ENCODE measurements around the gene RASAL3.

DNA sequence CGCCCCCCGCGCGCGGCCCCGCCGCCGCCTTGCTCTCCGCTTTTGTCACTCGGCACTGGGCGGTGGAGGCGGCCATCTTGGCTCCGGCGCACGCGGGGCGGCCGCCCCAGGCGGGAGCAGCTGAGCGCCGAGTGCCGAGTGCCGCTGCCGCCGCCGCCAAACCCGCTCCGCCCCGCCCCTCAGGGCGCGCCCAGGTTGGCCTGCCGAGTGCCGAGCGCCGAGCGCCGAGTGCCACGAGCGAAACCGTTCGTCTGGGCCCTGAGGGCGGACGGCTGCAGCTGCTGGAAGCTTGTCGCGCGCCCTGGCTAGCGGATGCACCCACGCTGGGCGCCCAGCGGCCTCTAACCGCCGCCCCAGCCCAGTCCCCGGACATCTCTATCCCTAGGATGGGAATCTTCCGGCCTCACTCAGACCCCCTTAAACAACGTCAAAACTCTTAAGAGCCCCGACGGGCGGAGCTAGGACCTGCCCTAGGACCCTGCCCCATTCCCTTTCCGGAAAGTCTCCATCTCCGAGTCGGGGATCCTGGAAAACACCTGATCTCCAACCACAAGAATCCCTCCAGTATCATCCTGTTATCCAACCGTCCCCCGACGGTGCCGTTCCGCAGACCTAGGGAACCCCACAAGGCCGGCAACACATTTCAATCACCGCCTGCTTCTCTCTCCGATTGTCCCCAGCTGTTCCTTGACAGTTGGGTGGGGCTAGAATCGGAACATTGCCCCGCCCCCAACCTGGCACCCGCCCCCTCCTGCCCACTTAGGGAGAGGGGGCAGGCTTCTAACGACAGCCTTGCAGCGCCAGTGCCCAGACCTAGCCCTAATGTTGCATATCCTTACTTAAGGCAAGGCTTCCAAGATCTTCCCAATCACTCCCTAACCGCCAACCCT is 31.5 kb downstream of the RASAL3 start:
- TF ChIP-seq KDM1A (IDR thresholded peaks at IDR 0.05; ENCODE audit: borderline replicate concordance, low read length) (no peak), EP300 (IDR thresholded peaks at IDR 0.05; ENCODE audit: borderline replicate concordance in 1 of 2, low read depth in 2 of 2, low read length in 2 of 2) (peak in 1 of 2 experiments; percentile 90; a peak in 2 of 3 replicates), TAF7 (optimal IDR thresholded peaks at IDR 0.05; ENCODE audit: borderline replicate concordance, low read depth, low read length) (peak; percentile 59), TCF12 (IDR thresholded peaks at IDR 0.05; ENCODE audit: low read depth, low read length) (0 out of 2 replicates have a peak, but pooled peaks have one; percentile 14), POLR2AphosphoS5 (IDR thresholded peaks at IDR 0.05; ENCODE audit: low read depth, low read length) (peak; percentile 12; the same call in 1 of the 2 replicates), SIN3A (conservative IDR thresholded peaks at IDR 0.05 in 1 of 2, IDR thresholded peaks at IDR 0.05 in 1 of 2; ENCODE audit: low read depth in 1 of 2, low read length in 2 of 2) (peak; percentile 83 to 95; a peak in 3 of 4 replicates)
- TF ChIP-seq, protein P1, sequence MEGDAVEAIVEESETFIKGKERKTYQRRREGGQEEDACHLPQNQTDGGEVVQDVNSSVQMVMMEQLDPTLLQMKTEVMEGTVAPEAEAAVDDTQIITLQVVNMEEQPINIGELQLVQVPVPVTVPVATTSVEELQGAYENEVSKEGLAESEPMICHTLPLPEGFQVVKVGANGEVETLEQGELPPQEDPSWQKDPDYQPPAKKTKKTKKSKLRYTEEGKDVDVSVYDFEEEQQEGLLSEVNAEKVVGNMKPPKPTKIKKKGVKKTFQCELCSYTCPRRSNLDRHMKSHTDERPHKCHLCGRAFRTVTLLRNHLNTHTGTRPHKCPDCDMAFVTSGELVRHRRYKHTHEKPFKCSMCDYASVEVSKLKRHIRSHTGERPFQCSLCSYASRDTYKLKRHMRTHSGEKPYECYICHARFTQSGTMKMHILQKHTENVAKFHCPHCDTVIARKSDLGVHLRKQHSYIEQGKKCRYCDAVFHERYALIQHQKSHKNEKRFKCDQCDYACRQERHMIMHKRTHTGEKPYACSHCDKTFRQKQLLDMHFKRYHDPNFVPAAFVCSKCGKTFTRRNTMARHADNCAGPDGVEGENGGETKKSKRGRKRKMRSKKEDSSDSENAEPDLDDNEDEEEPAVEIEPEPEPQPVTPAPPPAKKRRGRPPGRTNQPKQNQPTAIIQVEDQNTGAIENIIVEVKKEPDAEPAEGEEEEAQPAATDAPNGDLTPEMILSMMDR (IDR thresholded peaks at IDR 0.05; ENCODE audit: control extremely low read depth in 1 of 3, insufficient read depth in 1 of 3, low read depth in 1 of 3, low read length in 3 of 3): no peak

Data from H1 (cell line).